ENCODE results near the gene TEP1.
A peak's percentile ranks its signal among the peaks of the same experiment; 100 is the strongest.

The TEP1 gene

GRCh38 chr14:20334017-20334416, 79.3 kb downstream of the TEP1 start:
- DNase-seq = no peak

DNA sequence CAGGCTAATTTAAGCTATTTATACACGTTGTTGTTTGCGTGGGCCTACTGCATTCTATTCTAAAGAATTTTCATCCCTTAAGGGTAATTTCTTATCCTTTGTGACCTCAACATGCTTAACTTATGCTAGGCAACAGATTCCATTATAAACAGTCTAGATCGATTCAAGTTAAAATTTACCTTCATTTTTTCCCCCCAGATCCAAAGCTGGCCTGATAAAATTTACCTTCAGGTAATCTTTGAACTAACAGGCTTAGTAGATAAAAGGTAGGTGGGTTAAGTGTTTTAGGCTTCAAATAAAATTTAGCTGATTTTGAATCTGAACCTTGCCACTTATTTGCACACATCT, 79.8 kb downstream of the TEP1 start:
- DNase-seq = no peak

GRCh38 chr14:20332788-20333493, 80.4 kb downstream of the TEP1 start, which contains the start of gene CCNB1IP1:
CCNB1IP1 (minus strand) TSS chr14:20333279; CDS start chr14:20316523, 16,756 bp downstream.
- peak; percentile 95 for DNase-seq

DNA sequence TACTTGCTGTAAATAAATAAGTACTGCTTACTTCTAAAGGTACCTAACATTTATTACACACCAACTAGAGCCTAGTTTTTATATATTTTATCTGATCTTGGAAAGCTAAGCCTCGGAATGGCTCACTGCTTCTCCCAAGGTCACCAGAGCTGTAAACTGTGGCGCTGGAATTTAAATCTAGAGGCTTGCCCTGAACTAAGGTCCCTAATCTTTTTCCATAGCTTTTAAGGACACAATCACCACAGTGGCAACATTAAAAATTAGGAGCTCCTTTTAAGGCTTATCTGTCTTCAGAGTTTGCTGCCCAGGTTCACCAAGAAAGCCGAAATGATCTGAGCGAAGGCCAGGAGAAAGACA, 80.9 kb downstream of the TEP1 start:
- DNase-seq = no peak

GRCh38 chr14:20331053-20331613, 82.2 kb downstream of the TEP1 start:
- no peak for DNase-seq

GRCh38 chr14:20329355-20329754, 83.9 kb downstream of the TEP1 start:
- no peak for DNase-seq

GRCh38 chr14:20328705-20329104, 84.6 kb downstream of the TEP1 start:
- no peak for DNase-seq

- DNase-seq = peak; percentile 57
Observed at GRCh38 chr14:20327005-20327869, 86.1 kb downstream of the TEP1 start.

GRCh38 chr14:20317720-20318119, 95.6 kb downstream of the TEP1 start:
- no peak for DNase-seq

Measured in MV-4-11 (cell line).